GM12872 (cell line): ENCODE measurements around the gene KRTAP4-9.
"Not testable (repeated sequence)": the region's sequence is repeated elsewhere in the genome, so short reads cannot be mapped to it uniquely, and the experiment has no call there.

Source experiments
- CTCF ChIP-seq: IDR thresholded peaks from 3 replicates; pipeline ENCODE4 v1.5.1; 2011; ENCODE audit warnings: low read depth, mild to moderate bottlenecking, low read length, moderate library complexity; ENCODE audit not compliant: insufficient read depth

The KRTAP4-9 gene

GRCh38 chr17:41084100-41084856 is 20.9 kb upstream of the KRTAP4-9 start, which contains the start of gene KRTAP4-7:
Gene KRTAP4-7 (plus strand): TSS chr17:41084150. CDS start chr17:41084207, 57 bp downstream.
- TF ChIP-seq CTCF, result not testable (repeated sequence)

- no peak for TF ChIP-seq CTCF
Observed at GRCh38 chr17:41096055-41096454, 9.1 kb upstream of the KRTAP4-9 start.

- TF ChIP-seq CTCF, result no peak
Observed at GRCh38 chr17:41098042-41098441, 7.1 kb upstream of the KRTAP4-9 start, which contains the start of gene KRTAP4-8. Gene KRTAP4-8 (minus strand): TSS chr17:41098142. CDS start chr17:41098084, 58 bp downstream.

GRCh38 chr17:41098481-41098880 is 6.7 kb upstream of the KRTAP4-9 start:
- no peak for TF ChIP-seq CTCF

GRCh38 chr17:41101586-41102259 is 3.5 kb upstream of the KRTAP4-9 start, which contains the start of gene KRTAP4-16:
Gene KRTAP4-16 (minus strand): TSS chr17:41102209. CDS start chr17:41102209, 0 bp downstream.
- TF ChIP-seq CTCF, result no peak

GRCh38 chr17:41103896-41104295 is 1.3 kb upstream of the KRTAP4-9 start:
- no peak for TF ChIP-seq CTCF

GRCh38 chr17:41107941-41108450 is 2.8 kb downstream of the KRTAP4-9 start:
- TF ChIP-seq CTCF, result no peak
